Calu3 (cell line): Measurements from ENCODE around the gene ACO2. TPM values are rescaled to one million over a fixed set of nuclear protein-coding genes. Genes with fewer than 3 reads are reported as not detected.

ENCODE experiments used
- BruUV-seq: library from RNA; stranded (reverse); fragments of 400-500 nt; replicated peaks from 2 replicates; lab custom pipeline; 2021; lab: Mats Ljungman, UMichigan
- CTCF ChIA-PET: fragments of 300-600 bp; sonication (Branson Sonifier 250); formaldehyde crosslinking; loops from one replicate; lab custom pipeline; 2022; ENCODE audit warnings: antibody characterized with exemption; lab: Charles Lee
- DNase-seq: peaks from one replicate; pipeline ENCODE4 v3.0.0; 2022
- H3K27ac Mint-ChIP-seq: one replicate; pipeline ENCODE4 v1.8.0; 2022; ENCODE audit warnings: mixed read lengths; ENCODE audit not compliant: unreplicated experiment
- H3K27me3 Mint-ChIP-seq: one replicate; pipeline ENCODE4 v1.8.0; 2022; ENCODE audit warnings: mixed read lengths; ENCODE audit not compliant: unreplicated experiment
- H3K36me3 Mint-ChIP-seq: one replicate; pipeline ENCODE4 v1.8.0; 2022; ENCODE audit warnings: mild to moderate bottlenecking, moderate library complexity, mixed read lengths; ENCODE audit not compliant: insufficient read depth, unreplicated experiment
- H3K4me1 Mint-ChIP-seq: one replicate; pipeline ENCODE4 v1.8.0; 2022; ENCODE audit warnings: mild to moderate bottlenecking, low read depth, mixed read lengths; ENCODE audit not compliant: unreplicated experiment
- H3K4me3 Mint-ChIP-seq: one replicate; pipeline ENCODE4 v1.8.0; 2022; ENCODE audit warnings: mild to moderate bottlenecking, low read depth, moderate library complexity, mixed read lengths; ENCODE audit not compliant: unreplicated experiment
- H3K9me3 Mint-ChIP-seq: one replicate; pipeline ENCODE4 v1.8.0; 2022; ENCODE audit warnings: low read depth, mixed read lengths; ENCODE audit not compliant: unreplicated experiment
- CTCF ChIP-seq: fragments of 200-600 bp; IDR thresholded peaks from one replicate; pipeline ENCODE4 v1.8.0; 2022; ENCODE audit warnings: antibody characterized with exemption; ENCODE audit not compliant: unreplicated experiment
- intact Hi-C: fragments of 100-400 bp; cut with micrococcal nuclease; formaldehyde crosslinking; loops from one replicate; pipeline ENCODE4 v1.10.0; 2022; ENCODE audit not compliant: unreplicated experiment
- total RNA-seq: library from RNA; stranded (reverse); gene quantifications from 2 replicates; pipeline ENCODE4 v1.2.3, GENCODE V29; 2022

ACO2 gene
- total RNA-seq, 1 experiment from 2014 or later: 94.0 TPM

GRCh38 chr22:41541484-41541883, 72.6 kb downstream of the ACO2 start:
- CTCF ChIA-PET: no interaction called here
- TF ChIP-seq CTCF: no peak
- H3K4me1 Mint-ChIP-seq: peaks cover 35% of the 10 kb centered on the region
- peak overlapping the region; percentile 3 for H3K4me3 Mint-ChIP-seq
- no TSS peak for BruUV-seq
- H3K9me3 Mint-ChIP-seq: no peaks in the 10 kb centered on the region
- intact Hi-C loops: no loop called here
- no peaks in the 10 kb centered on the region for H3K27me3 Mint-ChIP-seq
- peaks cover 52% of the 10 kb centered on the region for H3K36me3 Mint-ChIP-seq
- no peak overlapping the region for H3K27ac Mint-ChIP-seq
- no peak for DNase-seq

- intact Hi-C loops: no loop called here
- no TSS peak for BruUV-seq
- no peak for TF ChIP-seq CTCF
- Mint-ChIP-seq H3K4me1 (peaks cover 35% of the 10 kb centered on the region), H3K27me3 (no peaks in the 10 kb centered on the region), H3K4me3 (peak overlapping the region; percentile 99), H3K27ac (no peak overlapping the region), H3K36me3 (peaks cover 50% of the 10 kb centered on the region), H3K9me3 (no peaks in the 10 kb centered on the region)
- DNase-seq: no peak
- CTCF ChIA-PET: no interaction called here
Observed at GRCh38 chr22:41542224-41542623, 73.3 kb downstream of the ACO2 start.

DNA sequence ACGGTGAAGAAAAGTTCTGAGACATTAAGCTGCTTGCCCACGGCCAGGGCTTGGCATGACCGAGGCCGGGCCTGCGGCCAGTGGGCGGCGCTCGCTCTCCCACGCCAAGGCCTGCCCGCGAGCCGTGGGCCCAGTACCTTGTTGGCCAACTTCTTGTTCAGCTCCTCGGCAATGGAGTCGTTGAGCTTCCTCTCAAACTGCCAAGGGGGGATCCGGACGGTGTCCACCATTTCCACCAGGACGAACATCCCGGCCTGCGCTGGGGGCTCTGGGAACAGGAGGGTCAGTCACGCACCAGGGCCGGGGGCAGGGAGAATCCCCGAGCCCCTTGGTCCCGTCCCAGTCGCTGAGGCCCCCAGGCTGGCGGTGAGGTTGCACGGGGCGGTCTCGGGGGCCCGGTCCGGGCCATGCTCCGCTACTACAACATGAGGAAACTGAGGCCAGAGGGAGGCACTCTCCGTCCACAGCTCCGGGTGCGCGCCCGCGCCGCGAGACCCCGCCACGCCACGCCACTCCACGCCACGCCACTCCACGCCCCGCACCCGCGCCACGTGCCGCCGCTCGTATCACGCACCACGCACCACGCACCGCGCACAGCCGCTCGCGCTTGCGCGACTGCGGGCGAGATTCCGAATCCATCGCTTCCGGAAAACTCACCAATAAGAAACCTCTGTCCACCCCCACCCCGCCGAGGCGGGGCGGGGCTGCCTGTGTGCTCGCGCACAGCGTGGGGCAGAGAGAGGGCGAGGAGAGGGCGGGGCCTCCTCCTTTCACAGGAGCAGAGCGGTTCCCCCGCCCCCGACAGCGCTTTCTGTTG, 75.1 kb downstream of the ACO2 start, which contains the start of gene POLR3H:
TSS of gene POLR3H (minus strand) at position 617 of the 817 bp plus-strand sequence. CDS start at position 248, 369 bp downstream.
- Mint-ChIP-seq H3K27ac (peak within 1 kb of the TSS; percentile 89), H3K9me3 (no peaks in the 10 kb centered on the region), H3K36me3 (peaks cover 40% of the 10 kb centered on the region), H3K27me3 (no peaks in the 10 kb centered on the region), H3K4me1 (peaks cover 35% of the 10 kb centered on the region), H3K4me3 (peak within 1 kb of the TSS; percentile 99)
- TF ChIP-seq CTCF: peak; percentile 59
- intact Hi-C loops: no loop called here
- CTCF ChIA-PET: interaction anchor here (0.8 to 1.4 kb wide), 5 partner anchors 12 to 53 kb away, joined by 3 to 11 read pairs (median 4); partner anchors contain the start of genes CSDC2 and PMM1
- peak; percentile 98 for DNase-seq
- TSS peak; percentile 65 for BruUV-seq

- BruUV-seq: no TSS peak
- Mint-ChIP-seq H3K27ac (peak overlapping the region; percentile 89), H3K36me3 (peaks cover 34% of the 10 kb centered on the region), H3K4me1 (peaks cover 35% of the 10 kb centered on the region), H3K4me3 (peak overlapping the region; percentile 99), H3K9me3 (no peaks in the 10 kb centered on the region), H3K27me3 (no peaks in the 10 kb centered on the region)
- TF ChIP-seq CTCF: no peak
- no peak for DNase-seq
- CTCF ChIA-PET: no interaction called here
- intact Hi-C loops: no loop called here
Observed at GRCh38 chr22:41544671-41545476, 76.0 kb downstream of the ACO2 start.
